Activated CD4-positive, alpha-beta memory T cell treated with anti-CD3 and anti-CD28 coated beads for 36 hours (primary cell): Measurements from ENCODE around the gene ARHGAP15. TPM values are rescaled to one million over a fixed set of nuclear protein-coding genes. Genes with fewer than 3 reads are reported as not detected.
A peak's percentile ranks its signal among the peaks of the same experiment; 100 is the strongest.

Source experiments
- CTCF ChIA-PET: fragments of 350-600 bp; sonication (Branson Sonifier 250); formaldehyde crosslinking; loops from one replicate; lab custom pipeline; 2021; ENCODE audit warnings: antibody characterized with exemption, inconsistent platforms; lab: Charles Lee
- POLR2A ChIA-PET: fragments of 350-600 bp; sonication (Branson Sonifier 250); formaldehyde crosslinking; loops from one replicate; lab custom pipeline; 2021; ENCODE audit warnings: antibody characterized with exemption; lab: Charles Lee
- DNase-seq: peaks from one replicate; pipeline ENCODE4 v3.0.0-alpha.2; 2020
- H3K27ac Mint-ChIP-seq: one replicate; pipeline ENCODE4 v1.8.0; 2021; ENCODE audit warnings: mixed read lengths
- H3K27me3 Mint-ChIP-seq: one replicate; pipeline ENCODE4 v1.8.0; 2021; ENCODE audit warnings: mixed read lengths
- H3K36me3 Mint-ChIP-seq: one replicate; pipeline ENCODE4 v1.8.0; 2021; ENCODE audit warnings: mixed read lengths
- H3K4me1 Mint-ChIP-seq: one replicate; pipeline ENCODE4 v1.8.0; 2021; ENCODE audit warnings: low read depth, mixed read lengths
- H3K4me3 Mint-ChIP-seq: one replicate; pipeline ENCODE4 v1.8.0; 2021; ENCODE audit warnings: mild to moderate bottlenecking, mixed read lengths
- H3K9me3 Mint-ChIP-seq: one replicate; pipeline ENCODE4 v1.8.0; 2021; ENCODE audit warnings: mixed read lengths
- intact Hi-C: fragments of 100-400 bp; cut with micrococcal nuclease; formaldehyde crosslinking; loops from one replicate; pipeline ENCODE4 v1.15.1; 2023
- total RNA-seq, 2 experiments: library from RNA; stranded (reverse); gene quantifications; one replicate each; pipeline ENCODE4 v1.2.3, GENCODE V29; 2021

ARHGAP15 gene
- total RNA-seq, 2 experiments from 2014 or later: 70.2 to 71.2 TPM

DNA sequence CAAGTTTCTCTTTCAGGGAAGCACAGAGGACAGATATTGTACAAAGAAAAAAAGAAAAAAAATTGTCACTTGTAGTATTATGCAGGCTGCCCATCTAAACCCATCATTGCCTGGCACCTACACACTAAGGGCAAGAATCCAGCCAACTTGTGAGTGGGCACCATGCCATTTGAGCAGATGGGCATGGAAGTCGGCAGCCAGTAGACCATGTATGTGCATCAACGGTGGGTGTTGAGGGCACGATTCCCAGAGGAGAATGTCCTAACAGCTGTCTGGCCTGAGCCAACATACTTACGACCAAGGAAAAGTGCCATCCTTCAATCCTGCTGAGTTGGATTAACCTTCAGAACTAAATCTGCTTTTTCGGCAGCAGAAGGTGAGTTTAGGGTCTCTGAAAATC is 63.9 kb downstream of the ARHGAP15 start:
- ChIA-PET POLR2A (no interaction called here), CTCF (interaction anchor here (0.9 kb wide), 1 partner anchor 12 kb away, joined by 3 read pairs; no protein-coding TSS in a partner anchor)
- Mint-ChIP-seq H3K4me3 (no peak overlapping the region), H3K27me3 (no peaks in the 10 kb centered on the region), H3K9me3 (no peaks in the 10 kb centered on the region), H3K36me3 (peaks cover 17% of the 10 kb centered on the region), H3K4me1 (peaks cover 34% of the 10 kb centered on the region), H3K27ac (no peak overlapping the region)
- intact Hi-C loops: no loop called here
- no peak for DNase-seq

DNA sequence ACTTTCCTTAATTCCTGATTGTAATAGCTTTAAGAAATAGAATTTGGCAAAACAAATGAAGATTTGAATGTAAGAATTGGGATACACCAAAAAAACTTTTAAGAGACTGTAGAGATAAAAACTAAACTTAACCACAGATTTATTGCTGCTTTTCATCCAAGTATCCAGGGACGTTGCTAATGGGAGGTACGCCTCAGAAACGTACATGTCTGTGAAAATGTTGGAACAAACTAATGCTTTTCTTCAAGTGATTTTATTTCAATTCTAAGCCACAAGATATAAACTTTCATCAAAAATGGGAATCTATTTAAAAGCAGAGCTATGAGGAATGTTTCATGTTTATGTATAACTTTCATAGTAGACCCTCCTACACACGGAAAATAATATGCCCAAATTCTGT is 66.3 kb downstream of the ARHGAP15 start:
- DNase-seq: no peak
- ChIA-PET POLR2A (no interaction called here), CTCF (interaction anchor here (1.3 to 1.4 kb wide), 2 partner anchors 9 to 11 kb away, joined by 3 to 4 read pairs; no protein-coding TSS in a partner anchor)
- intact Hi-C loops: loop anchor here (2.0 kb wide), 1 partner anchor 19 kb away; no protein-coding TSS in a partner anchor
- peaks cover 34% of the 10 kb centered on the region for H3K4me1 Mint-ChIP-seq
- peaks cover 17% of the 10 kb centered on the region for H3K36me3 Mint-ChIP-seq
- no peaks in the 10 kb centered on the region for H3K27me3 Mint-ChIP-seq
- no peaks in the 10 kb centered on the region for H3K9me3 Mint-ChIP-seq
- H3K27ac Mint-ChIP-seq: no peak overlapping the region
- H3K4me3 Mint-ChIP-seq: no peak overlapping the region

DNA sequence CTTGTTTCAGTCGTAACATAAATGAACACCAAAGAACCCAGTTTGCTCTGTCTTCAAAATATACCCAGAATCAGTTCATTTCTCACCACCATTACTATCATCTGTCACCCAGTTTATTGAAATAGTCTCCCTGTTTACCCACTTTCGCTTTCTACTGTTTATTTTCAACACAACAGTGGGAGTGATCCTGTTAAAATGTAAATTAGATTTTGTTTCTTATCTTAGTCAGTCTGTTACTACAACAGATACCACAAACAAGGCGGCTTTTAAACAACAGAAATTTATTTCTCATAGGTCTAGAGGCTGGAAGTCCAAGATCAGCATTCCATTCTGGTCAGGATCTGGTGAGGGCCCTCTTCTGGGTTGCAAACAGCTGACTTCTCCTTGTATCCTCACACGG is 74.8 kb downstream of the ARHGAP15 start:
- no peaks in the 10 kb centered on the region for H3K9me3 Mint-ChIP-seq
- H3K4me3 Mint-ChIP-seq: no peak overlapping the region
- H3K4me1 Mint-ChIP-seq: peaks cover 41% of the 10 kb centered on the region
- peak overlapping the region; percentile 71 for H3K27ac Mint-ChIP-seq
- intact Hi-C loops: loop anchor here (2.0 kb wide), 1 partner anchor 17 kb away; no protein-coding TSS in a partner anchor
- ChIA-PET POLR2A (no interaction called here), CTCF (interaction anchor here (0.9 to 7.7 kb wide), 7 partner anchors 15 to 80 kb away, joined by 3 to 87 read pairs (median 4); no protein-coding TSS in a partner anchor)
- peaks cover 56% of the 10 kb centered on the region for H3K36me3 Mint-ChIP-seq
- DNase-seq: no peak
- no peaks in the 10 kb centered on the region for H3K27me3 Mint-ChIP-seq

DNA sequence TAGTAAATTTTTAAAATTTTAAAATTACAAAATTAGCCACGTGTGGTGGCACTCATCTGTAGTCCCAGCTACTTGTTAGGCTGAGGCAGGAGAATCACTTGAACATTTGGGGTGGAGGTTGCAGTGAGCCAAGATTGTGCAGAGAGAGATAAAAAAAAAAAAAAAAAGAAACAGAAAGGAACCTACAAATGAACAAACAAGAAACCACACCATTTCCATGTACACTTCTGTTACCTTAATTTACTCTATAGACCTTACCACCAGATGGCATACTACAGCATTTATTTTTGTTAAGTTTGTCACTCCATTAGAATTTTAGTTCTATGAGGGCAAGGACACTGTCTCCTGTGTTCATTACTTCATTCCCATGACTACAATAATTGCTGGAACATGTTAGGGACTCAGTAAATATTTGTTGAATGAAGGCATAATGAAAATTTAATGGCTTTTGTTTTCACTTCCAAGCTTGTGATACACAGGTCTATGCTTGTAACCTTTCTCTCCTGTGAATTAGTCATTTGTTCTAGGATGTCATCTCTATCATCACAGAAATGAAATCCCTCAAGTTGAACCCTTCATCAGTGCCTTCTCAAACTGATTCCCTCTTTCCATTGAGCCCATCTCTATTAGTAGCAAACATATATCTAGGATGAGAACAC is 76.0 kb downstream of the ARHGAP15 start:
- peaks cover 41% of the 10 kb centered on the region for H3K4me1 Mint-ChIP-seq
- H3K4me3 Mint-ChIP-seq: no peak overlapping the region
- DNase-seq: no peak
- peak overlapping the region; percentile 63 for H3K27ac Mint-ChIP-seq
- intact Hi-C loops: loop anchor here (1.0 to 5.0 kb wide), 4 partner anchors 17 to 93 kb away; no protein-coding TSS in a partner anchor
- CTCF ChIA-PET: interaction anchor here (0.6 to 7.7 kb wide), 24 partner anchors 9 to 298 kb away, joined by 3 to 87 read pairs (median 4); no protein-coding TSS in a partner anchor
- POLR2A ChIA-PET: no interaction called here
- no peaks in the 10 kb centered on the region for H3K27me3 Mint-ChIP-seq
- H3K9me3 Mint-ChIP-seq: no peaks in the 10 kb centered on the region
- peaks cover 55% of the 10 kb centered on the region for H3K36me3 Mint-ChIP-seq

DNA sequence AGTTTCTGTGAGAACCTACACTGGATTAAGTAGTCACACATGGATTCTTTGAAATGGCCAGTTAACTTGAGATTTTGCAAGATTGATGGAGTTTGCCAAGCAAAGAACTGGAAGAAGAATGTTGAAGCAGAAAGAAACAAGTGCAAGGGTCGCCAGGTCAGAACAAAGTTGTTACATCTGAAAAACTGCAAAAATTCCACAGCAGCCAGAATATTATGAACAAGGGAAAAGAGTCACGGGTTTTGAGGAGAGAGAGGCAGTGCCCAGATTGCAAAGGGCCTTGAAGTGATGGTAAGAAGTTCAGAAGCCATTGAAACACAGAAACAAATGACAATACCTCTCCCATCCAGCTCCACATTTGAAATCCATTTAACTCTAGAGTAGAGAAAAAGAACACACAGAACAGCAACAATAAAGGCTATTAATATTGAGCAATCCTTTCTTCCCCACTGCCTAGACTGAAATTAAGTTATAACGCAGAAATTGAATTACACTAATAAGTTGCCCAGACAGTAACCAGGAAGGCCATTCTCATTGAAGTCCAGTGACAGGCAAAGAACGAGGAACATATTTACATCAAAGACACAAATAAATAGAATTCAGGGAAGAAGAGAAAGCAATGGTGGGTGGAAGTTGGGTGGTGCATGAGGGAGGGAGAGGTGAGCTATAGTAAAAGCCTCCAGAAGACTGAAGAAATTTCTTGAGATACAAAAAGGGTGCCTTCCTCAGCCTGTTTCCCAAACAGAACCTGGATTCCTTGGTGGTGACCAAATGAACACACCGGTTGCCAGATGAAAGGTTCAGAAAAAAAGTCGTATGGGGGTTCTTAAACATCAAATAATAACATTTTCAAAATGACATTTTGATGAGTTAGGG is 80.6 kb downstream of the ARHGAP15 start:
- H3K36me3 Mint-ChIP-seq: peaks cover 29% of the 10 kb centered on the region
- no peaks in the 10 kb centered on the region for H3K27me3 Mint-ChIP-seq
- no peak overlapping the region for H3K4me3 Mint-ChIP-seq
- no peaks in the 10 kb centered on the region for H3K9me3 Mint-ChIP-seq
- CTCF ChIA-PET: interaction anchor here (1.6 to 7.7 kb wide), 2 partner anchors 12 to 50 kb away, joined by 4 to 87 read pairs; no protein-coding TSS in a partner anchor
- intact Hi-C loops: loop anchor here (5.0 kb wide), 1 partner anchor 98 kb away; no protein-coding TSS in a partner anchor
- DNase-seq: no peak
- POLR2A ChIA-PET: no interaction called here
- no peak overlapping the region for H3K27ac Mint-ChIP-seq
- peaks cover 22% of the 10 kb centered on the region for H3K4me1 Mint-ChIP-seq

DNA sequence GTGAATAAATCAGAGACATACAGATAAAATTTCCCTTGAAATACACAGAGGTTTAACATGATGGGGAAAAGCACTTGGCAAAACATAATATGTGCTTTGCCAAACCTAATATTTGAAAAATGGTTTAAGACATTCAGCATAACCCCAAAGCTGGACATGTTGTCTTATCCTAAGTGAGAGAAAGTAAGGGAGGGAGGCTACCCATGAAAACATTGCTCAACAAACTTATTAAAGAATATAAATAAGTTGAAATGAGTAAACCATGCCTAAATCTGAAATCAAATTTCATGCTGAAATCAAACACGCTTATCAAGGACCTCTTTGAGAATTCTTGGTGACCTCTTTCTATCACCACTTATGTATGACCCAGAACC is 81.2 kb downstream of the ARHGAP15 start:
- H3K4me3 Mint-ChIP-seq: no peak overlapping the region
- H3K9me3 Mint-ChIP-seq: no peaks in the 10 kb centered on the region
- peaks cover 31% of the 10 kb centered on the region for H3K36me3 Mint-ChIP-seq
- H3K27ac Mint-ChIP-seq: no peak overlapping the region
- intact Hi-C loops: no loop called here
- ChIA-PET POLR2A (no interaction called here), CTCF (interaction anchor here (1.3 kb wide), 1 partner anchor 51 kb away, joined by 4 read pairs; no protein-coding TSS in a partner anchor)
- H3K4me1 Mint-ChIP-seq: peaks cover 18% of the 10 kb centered on the region
- no peaks in the 10 kb centered on the region for H3K27me3 Mint-ChIP-seq
- no peak for DNase-seq

DNA sequence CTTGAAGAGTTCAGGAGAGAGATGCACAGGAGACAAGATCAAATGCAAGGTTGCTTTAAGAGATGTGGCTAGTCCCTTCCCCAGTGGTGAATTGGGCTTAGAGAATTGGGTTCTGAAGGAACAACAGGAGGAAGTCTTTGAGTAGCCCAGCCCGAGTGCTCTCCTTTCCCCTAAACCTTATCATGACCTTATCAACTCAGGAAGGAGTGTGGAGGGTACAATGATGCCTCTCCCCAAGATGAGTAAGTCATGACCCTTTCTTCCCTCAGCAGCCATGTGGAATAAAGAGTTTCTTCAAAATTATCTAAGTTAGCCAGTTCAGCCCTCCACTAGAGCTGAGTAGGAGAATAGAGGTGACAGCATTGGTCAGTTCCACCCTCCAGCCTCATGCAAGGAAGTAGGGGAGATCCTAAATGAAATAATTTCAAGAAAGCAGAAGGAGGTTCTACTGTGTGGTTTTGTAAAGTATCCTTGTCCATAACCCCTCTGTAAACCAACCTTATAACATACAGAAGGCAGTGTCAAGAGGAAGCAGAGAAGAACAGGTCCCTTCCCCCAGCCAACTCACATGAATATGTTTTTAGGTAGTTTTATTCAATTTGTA is 88.4 kb downstream of the ARHGAP15 start:
- intact Hi-C loops: no loop called here
- ChIA-PET POLR2A (no interaction called here), CTCF (interaction anchor here (0.7 to 3.4 kb wide), 7 partner anchors 11 to 183 kb away, joined by 3 to 12 read pairs (median 4); no protein-coding TSS in a partner anchor)
- no peak overlapping the region for H3K4me3 Mint-ChIP-seq
- no peak for DNase-seq
- no peaks in the 10 kb centered on the region for H3K9me3 Mint-ChIP-seq
- H3K36me3 Mint-ChIP-seq: peaks cover 22% of the 10 kb centered on the region
- H3K4me1 Mint-ChIP-seq: peaks cover 38% of the 10 kb centered on the region
- H3K27me3 Mint-ChIP-seq: no peaks in the 10 kb centered on the region
- peak overlapping the region; percentile 38 for H3K27ac Mint-ChIP-seq

DNA sequence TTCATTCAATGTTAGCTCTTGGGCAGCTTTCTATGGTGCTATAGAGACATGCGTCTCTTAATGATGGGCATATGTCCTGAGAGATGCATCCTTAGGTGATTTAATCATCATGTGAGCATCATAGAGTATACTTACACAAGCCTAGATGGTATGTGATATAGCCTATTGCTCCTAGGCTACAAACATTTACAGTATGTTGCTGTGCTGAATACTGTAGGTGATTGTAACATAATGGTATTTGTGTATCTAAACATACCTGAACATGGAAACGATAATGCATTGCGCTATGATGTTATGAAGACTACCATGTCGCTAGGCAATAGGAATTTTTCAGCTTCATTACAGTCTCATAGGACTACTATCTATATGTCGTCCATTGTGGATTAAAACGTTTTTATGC is 89.4 kb downstream of the ARHGAP15 start:
- Mint-ChIP-seq H3K27ac (no peak overlapping the region), H3K4me3 (no peak overlapping the region), H3K4me1 (peaks cover 46% of the 10 kb centered on the region), H3K36me3 (peaks cover 22% of the 10 kb centered on the region), H3K9me3 (no peaks in the 10 kb centered on the region), H3K27me3 (no peaks in the 10 kb centered on the region)
- DNase-seq: no peak
- intact Hi-C loops: no loop called here
- ChIA-PET POLR2A (no interaction called here), CTCF (interaction anchor here (0.8 to 8.7 kb wide), 7 partner anchors 10 to 184 kb away, joined by 3 to 108 read pairs (median 4); no protein-coding TSS in a partner anchor)

DNA sequence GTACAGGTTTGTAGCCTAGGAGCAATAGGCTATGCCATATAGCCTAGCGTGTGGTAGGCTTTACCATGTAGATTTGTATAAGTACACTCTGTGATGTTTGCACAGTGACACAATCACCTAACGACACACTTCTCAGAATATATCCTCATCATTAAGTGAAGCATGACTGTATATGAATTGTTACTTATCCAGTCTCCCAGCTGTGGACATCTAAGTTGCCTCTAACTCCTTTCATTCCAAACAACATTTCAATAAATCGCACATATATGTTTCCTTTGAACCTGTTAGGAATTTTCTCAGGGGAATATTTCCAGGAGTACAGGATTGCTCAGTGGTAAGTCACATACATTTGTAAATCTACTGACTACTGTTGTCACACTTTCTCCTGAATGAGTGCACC is 90.0 kb downstream of the ARHGAP15 start:
- Mint-ChIP-seq H3K9me3 (no peaks in the 10 kb centered on the region), H3K36me3 (peaks cover 22% of the 10 kb centered on the region), H3K27ac (no peak overlapping the region), H3K4me3 (no peak overlapping the region), H3K27me3 (no peaks in the 10 kb centered on the region), H3K4me1 (peaks cover 51% of the 10 kb centered on the region)
- intact Hi-C loops: no loop called here
- CTCF ChIA-PET: interaction anchor here (1.3 to 8.7 kb wide), 2 partner anchors 14 to 108 kb away, joined by 6 to 108 read pairs; no protein-coding TSS in a partner anchor
- POLR2A ChIA-PET: no interaction called here
- DNase-seq: no peak

DNA sequence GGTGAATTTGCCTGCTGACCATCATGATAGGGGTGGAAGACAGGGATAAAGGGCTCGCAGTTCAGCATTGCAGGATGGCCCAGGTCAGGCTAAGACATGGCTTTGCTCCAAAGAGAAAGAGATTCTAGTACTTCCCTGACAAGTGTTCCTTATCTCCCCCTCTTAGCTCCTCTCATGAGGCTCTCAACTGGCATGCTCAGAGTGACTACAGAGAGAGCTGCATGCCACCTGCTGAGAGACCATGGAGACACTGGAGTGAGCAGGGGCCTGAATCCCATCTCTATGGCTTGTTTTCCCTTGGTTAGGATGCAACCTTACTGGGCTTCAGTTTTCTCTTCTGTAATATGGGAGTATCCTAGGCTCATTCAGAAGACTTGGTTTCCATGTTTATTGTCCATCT is 94.3 kb downstream of the ARHGAP15 start:
- Mint-ChIP-seq H3K4me3 (no peak overlapping the region), H3K4me1 (peaks cover 53% of the 10 kb centered on the region), H3K36me3 (peaks cover 4% of the 10 kb centered on the region), H3K27ac (no peak overlapping the region), H3K9me3 (no peaks in the 10 kb centered on the region), H3K27me3 (no peaks in the 10 kb centered on the region)
- intact Hi-C loops: no loop called here
- POLR2A ChIA-PET: interaction anchor here (1.0 kb wide), 1 partner anchor 115 kb away, joined by 3 read pairs; no protein-coding TSS in a partner anchor
- CTCF ChIA-PET: interaction anchor here (1.6 to 8.7 kb wide), 7 partner anchors 17 to 188 kb away, joined by 6 to 108 read pairs (median 25); no protein-coding TSS in a partner anchor
- no peak for DNase-seq

DNA sequence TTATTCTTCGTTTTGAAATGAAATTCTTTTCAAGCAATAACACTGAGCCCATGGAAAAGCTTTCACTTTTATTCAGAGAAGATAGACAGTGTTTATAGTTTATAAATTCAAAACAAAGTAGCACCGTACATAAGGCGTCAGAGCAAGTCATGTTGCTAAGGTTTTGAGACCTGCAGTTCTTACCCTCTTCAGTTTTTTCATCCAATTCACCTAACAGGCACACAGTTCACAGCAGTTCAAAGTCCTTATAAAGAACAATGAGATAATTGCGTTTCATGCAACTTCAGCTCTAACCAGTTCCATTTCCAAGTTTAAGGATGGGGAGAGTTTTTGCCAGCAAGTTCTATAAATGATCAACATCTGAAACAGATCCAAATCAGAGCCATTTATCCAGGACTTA is 96.7 kb downstream of the ARHGAP15 start:
- ChIA-PET POLR2A (interaction anchor here (1.3 to 1.5 kb wide), 2 partner anchors 63 to 99 kb away, joined by 3 to 4 read pairs; no protein-coding TSS in a partner anchor), CTCF (interaction anchor here (0.8 to 8.7 kb wide), 3 partner anchors 33 to 115 kb away, joined by 5 to 108 read pairs (median 8); no protein-coding TSS in a partner anchor)
- H3K4me1 Mint-ChIP-seq: peaks cover 48% of the 10 kb centered on the region

More for the DNA sequence above, 96.7 kb downstream of the ARHGAP15 start:
- H3K36me3 Mint-ChIP-seq: peaks cover 18% of the 10 kb centered on the region
- no peak overlapping the region for H3K27ac Mint-ChIP-seq
- intact Hi-C loops: no loop called here
- no peak for DNase-seq
- no peaks in the 10 kb centered on the region for H3K9me3 Mint-ChIP-seq
- no peak overlapping the region for H3K4me3 Mint-ChIP-seq
- no peaks in the 10 kb centered on the region for H3K27me3 Mint-ChIP-seq
